Tibial nerve (tissue), 4 donors: ENCODE data around the gene DMTF1.

ENCODE experiments used
- CTCF ChIP-seq, 5 experiments: fragments of 200-600 bp in 3 of 5; fragments of 450-650 bp in 2 of 5; sonication (generic) in 3 of 5; IDR thresholded peaks; one replicate each; pipeline ENCODE4 v1.5.1; 2016 to 2019; ENCODE audit warnings: antibody characterized with exemption in 5 of 5, mild to moderate bottlenecking in 3 of 5, moderate library complexity in 2 of 5
- EP300 ChIP-seq, 2 donors: sonication (generic); formaldehyde crosslinking; IDR thresholded peaks; one replicate each; pipeline ENCODE4 v1.6.1; 2017; ENCODE audit warnings: antibody characterized with exemption in 2 of 2, mild to moderate bottlenecking in 1 of 2
- POLR2A ChIP-seq, 2 donors: fragments of 450-650 bp; IDR thresholded peaks; one replicate each; pipeline ENCODE4 v1.6.1; 2017; ENCODE audit warnings: antibody characterized with exemption in 2 of 2, mild to moderate bottlenecking in 2 of 2, moderate library complexity in 2 of 2

- TF ChIP-seq POLR2A (IDR thresholded peaks at IDR 0.05) (no peak), CTCF (IDR thresholded peaks at IDR 0.05) (no peak), EP300 (IDR thresholded peaks at IDR 0.05) (no peak)
These were observed 23.4 kb upstream of the DMTF1 start for GRCh38 chr7:87128861-87129267.
